Breast epithelium (tissue), 4 donors: Measurements from ENCODE around the gene RFX8. TPM values are rescaled to one million over a fixed set of nuclear protein-coding genes. Genes with fewer than 3 reads are reported as not detected.

Experiments used
- DNase-seq, 2 donors: peaks; one replicate each; pipeline ENCODE4 v3.0.0-alpha.2; 2019; ENCODE audit warnings: low spot score in 2 of 2
- H3K27ac ChIP-seq, 2 donors: fragments of 200-600 bp; sonication (generic) in 1 of 2; one replicate each; pipeline ENCODE4 v1.5.1; 2016 to 2019; ENCODE audit warnings: mild to moderate bottlenecking in 1 of 2
- H3K27me3 ChIP-seq, 2 donors: fragments of 200-600 bp; sonication (generic) in 1 of 2; one replicate each; pipeline versions ENCODE4 v1.5.1 to v1.6.0; 2017 to 2019; ENCODE audit warnings: control low read depth in 1 of 2, mild to moderate bottlenecking in 1 of 2
- H3K36me3 ChIP-seq: fragments of 200-600 bp; one replicate; pipeline ENCODE4 v1.5.1; 2019
- H3K4me1 ChIP-seq, 2 donors: fragments of 200-600 bp; sonication (generic); one replicate each; pipeline ENCODE4 v1.5.1; 2016 to 2019; ENCODE audit warnings: control low read depth in 1 of 2
- H3K4me3 ChIP-seq, 3 donors: fragments of 200-600 bp; sonication (generic); 1 replicate in 2 of 3; 2 replicates in 1 of 3; pipeline ENCODE4 v1.5.1; 2016 to 2019; ENCODE audit warnings: mild to moderate bottlenecking in 3 of 3, moderate library complexity in 2 of 3
- H3K9me3 ChIP-seq, 2 donors: fragments of 200-600 bp; sonication (generic) in 1 of 2; one replicate each; pipeline ENCODE4 v1.5.1; 2016 to 2019; ENCODE audit warnings: control low read depth in 1 of 2
- CTCF ChIP-seq, 3 donors: fragments of 450-650 bp; IDR thresholded peaks; one replicate each; pipeline ENCODE4 v1.5.1; 2016 to 2017; ENCODE audit warnings: antibody characterized with exemption in 3 of 3, mild to moderate bottlenecking in 3 of 3, moderate library complexity in 3 of 3
- POLR2A ChIP-seq: fragments of 450-650 bp; IDR thresholded peaks from one replicate; pipeline ENCODE4 v1.6.1; 2016; ENCODE audit warnings: antibody characterized with exemption, mild to moderate bottlenecking, moderate library complexity
- POLR2AphosphoS5 ChIP-seq, 3 donors: sonication (generic); formaldehyde crosslinking; IDR thresholded peaks; one replicate each; pipeline ENCODE4 v1.6.1; 2017; ENCODE audit warnings: antibody characterized with exemption in 3 of 3
- intact Hi-C: fragments of 100-400 bp; cut with DNase I; formaldehyde crosslinking; loops from one replicate; pipeline ENCODE4 v1.15.1; 2023; ENCODE audit warnings: low total_unique reads
- total RNA-seq, 3 donors: library from RNA; depleted of rRNA; stranded (reverse); fragments of >200 nt; gene quantifications; one replicate each; pipeline ENCODE4 v1.1.0, GENCODE V29; 2016

Gene RFX8
- total RNA-seq, 3 donors from 2014 or later = 0.96 to 3.8 (median 2.3) TPM

- H3K27me3 ChIP-seq = no peaks in the 10 kb centered on the region
- no peak for DNase-seq
- TF ChIP-seq POLR2A = no peak
- TF ChIP-seq POLR2AphosphoS5 (IDR thresholded peaks at IDR 0.05) = no peak
- TF ChIP-seq CTCF (IDR thresholded peaks at IDR 0.05) = no peak
- intact Hi-C loops = no loop called here
- H3K36me3 ChIP-seq = no peaks in the 10 kb centered on the region
- no peak overlapping the region for H3K27ac ChIP-seq
- H3K4me3 ChIP-seq = no peak overlapping the region
- H3K4me1 ChIP-seq = no peaks in the 10 kb centered on the region
- no peaks in the 10 kb centered on the region for H3K9me3 ChIP-seq
Observed at GRCh38 chr2:101348883-101349282, 126.0 kb downstream of the RFX8 start.

Other genes with a start within 250 kb of the RFX8 start
- gene CNOT11, start 222.2 kb downstream of the RFX8 start, total RNA-seq = 10 to 100 TPM; 19.2 to 33.1 (median 23.9) TPM
- gene RNF149, start 166.4 kb downstream of the RFX8 start, total RNA-seq = 100 to 1,000 TPM in 1 of 3 donors, 10 to 100 TPM in 2; 65.6 to 101 (median 75.4) TPM
- gene CREG2, start 87.6 kb downstream of the RFX8 start, total RNA-seq = under 1 TPM in 1 of 3 donors, not detected in 2; under 0.01 TPM
- 10 to 100 TPM; 62.1 to 89.1 (median 74.7) TPM for gene MAP4K4, start 222.6 kb upstream of the RFX8 start, total RNA-seq